A549 (cell line): Measurements from ENCODE around the gene CPNE7.

Experiments
- CEBPB ChIP-seq, 2 experiments: fragments of >200 bp in 1 of 2; sonication (Bioruptor Twin) in 1 of 2; formaldehyde crosslinking in 1 of 2; IDR thresholded peaks; 2 replicates each; pipeline ENCODE4 v1.6.1; 2012 to 2016
- HOXA7 ChIP-seq: fragments of 250-450 bp; sonication (Bioruptor Pico); IDR thresholded peaks from 2 replicates; pipeline ENCODE4 v1.5.0; 2020; ENCODE audit warnings: mild to moderate bottlenecking, moderate library complexity
- NFE2L2 ChIP-seq: fragments of 150-350 bp; conservative IDR thresholded peaks from 2 replicates; pipeline ENCODE4 v1.6.1; 2014; ENCODE audit warnings: low read length
- RNF2 ChIP-seq: fragments of 200-600 bp; sonication (generic); IDR thresholded peaks from 2 replicates; pipeline ENCODE4 v1.6.1; 2016; ENCODE audit warnings: low read depth, mild to moderate bottlenecking, antibody characterized with exemption, moderate library complexity, borderline replicate concordance
- TF ChIP-seq, protein P1 (sequence below): IDR thresholded peaks from 2 replicates; pipeline ENCODE4 v1.6.1; 2012
- TF ChIP-seq, protein P2 (sequence below): fragments of >200 bp; sonication (Bioruptor Twin); formaldehyde crosslinking; IDR thresholded peaks from 3 replicates; pipeline ENCODE4 v1.5.1; 2016
- TF ChIP-seq, protein P3 (sequence below): fragments of 200-600 bp; sonication (generic); IDR thresholded peaks from 2 replicates; pipeline ENCODE4 v1.6.1; 2016; ENCODE audit warnings: antibody characterized with exemption, mild to moderate bottlenecking, moderate library complexity

DNA sequence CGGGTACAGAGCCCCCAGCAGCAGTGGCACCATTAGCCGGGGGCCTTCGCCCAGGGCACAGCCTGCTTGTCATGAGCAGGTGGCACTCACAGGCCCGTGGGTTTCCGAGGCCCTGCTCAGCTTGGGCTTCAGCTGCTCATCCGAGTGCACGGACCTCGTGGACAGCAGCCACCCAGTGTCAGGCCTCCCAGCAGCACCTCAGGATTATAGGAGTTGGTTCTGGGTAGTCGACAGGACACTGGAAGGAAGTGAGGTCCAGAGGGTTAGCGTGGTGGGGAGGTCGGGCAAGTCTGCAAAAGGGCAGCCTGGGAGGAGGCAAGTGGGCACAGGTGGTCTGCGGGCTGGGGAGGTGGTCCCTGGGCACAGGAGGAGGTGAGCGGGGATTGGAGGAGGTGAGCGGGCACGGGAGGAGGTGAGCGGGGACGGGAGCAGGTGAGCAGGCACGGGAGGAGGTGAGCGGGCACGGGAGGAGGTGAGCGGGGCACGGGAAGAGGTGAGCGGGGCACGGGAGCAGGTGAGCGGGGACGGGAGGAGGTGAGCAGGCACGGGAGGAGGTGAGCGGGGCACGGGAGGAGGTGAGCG, 5.1 kb upstream of the CPNE7 start:
- TF ChIP-seq NFE2L2 (no peak), CEBPB (IDR thresholded peaks at IDR 0.05) (no peak), HOXA7 (CRISPR knock-in tag) (no peak), RNF2 (no peak)
- TF ChIP-seq, protein P1, sequence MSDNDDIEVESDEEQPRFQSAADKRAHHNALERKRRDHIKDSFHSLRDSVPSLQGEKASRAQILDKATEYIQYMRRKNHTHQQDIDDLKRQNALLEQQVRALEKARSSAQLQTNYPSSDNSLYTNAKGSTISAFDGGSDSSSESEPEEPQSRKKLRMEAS, result no peak
- TF ChIP-seq, protein P2, sequence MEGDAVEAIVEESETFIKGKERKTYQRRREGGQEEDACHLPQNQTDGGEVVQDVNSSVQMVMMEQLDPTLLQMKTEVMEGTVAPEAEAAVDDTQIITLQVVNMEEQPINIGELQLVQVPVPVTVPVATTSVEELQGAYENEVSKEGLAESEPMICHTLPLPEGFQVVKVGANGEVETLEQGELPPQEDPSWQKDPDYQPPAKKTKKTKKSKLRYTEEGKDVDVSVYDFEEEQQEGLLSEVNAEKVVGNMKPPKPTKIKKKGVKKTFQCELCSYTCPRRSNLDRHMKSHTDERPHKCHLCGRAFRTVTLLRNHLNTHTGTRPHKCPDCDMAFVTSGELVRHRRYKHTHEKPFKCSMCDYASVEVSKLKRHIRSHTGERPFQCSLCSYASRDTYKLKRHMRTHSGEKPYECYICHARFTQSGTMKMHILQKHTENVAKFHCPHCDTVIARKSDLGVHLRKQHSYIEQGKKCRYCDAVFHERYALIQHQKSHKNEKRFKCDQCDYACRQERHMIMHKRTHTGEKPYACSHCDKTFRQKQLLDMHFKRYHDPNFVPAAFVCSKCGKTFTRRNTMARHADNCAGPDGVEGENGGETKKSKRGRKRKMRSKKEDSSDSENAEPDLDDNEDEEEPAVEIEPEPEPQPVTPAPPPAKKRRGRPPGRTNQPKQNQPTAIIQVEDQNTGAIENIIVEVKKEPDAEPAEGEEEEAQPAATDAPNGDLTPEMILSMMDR, result no peak
- TF ChIP-seq, protein P3, sequence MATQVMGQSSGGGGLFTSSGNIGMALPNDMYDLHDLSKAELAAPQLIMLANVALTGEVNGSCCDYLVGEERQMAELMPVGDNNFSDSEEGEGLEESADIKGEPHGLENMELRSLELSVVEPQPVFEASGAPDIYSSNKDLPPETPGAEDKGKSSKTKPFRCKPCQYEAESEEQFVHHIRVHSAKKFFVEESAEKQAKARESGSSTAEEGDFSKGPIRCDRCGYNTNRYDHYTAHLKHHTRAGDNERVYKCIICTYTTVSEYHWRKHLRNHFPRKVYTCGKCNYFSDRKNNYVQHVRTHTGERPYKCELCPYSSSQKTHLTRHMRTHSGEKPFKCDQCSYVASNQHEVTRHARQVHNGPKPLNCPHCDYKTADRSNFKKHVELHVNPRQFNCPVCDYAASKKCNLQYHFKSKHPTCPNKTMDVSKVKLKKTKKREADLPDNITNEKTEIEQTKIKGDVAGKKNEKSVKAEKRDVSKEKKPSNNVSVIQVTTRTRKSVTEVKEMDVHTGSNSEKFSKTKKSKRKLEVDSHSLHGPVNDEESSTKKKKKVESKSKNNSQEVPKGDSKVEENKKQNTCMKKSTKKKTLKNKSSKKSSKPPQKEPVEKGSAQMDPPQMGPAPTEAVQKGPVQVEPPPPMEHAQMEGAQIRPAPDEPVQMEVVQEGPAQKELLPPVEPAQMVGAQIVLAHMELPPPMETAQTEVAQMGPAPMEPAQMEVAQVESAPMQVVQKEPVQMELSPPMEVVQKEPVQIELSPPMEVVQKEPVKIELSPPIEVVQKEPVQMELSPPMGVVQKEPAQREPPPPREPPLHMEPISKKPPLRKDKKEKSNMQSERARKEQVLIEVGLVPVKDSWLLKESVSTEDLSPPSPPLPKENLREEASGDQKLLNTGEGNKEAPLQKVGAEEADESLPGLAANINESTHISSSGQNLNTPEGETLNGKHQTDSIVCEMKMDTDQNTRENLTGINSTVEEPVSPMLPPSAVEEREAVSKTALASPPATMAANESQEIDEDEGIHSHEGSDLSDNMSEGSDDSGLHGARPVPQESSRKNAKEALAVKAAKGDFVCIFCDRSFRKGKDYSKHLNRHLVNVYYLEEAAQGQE, result no peak
